GM19238 (cell line): Measurements from ENCODE around the gene CCDC88C.
"Not testable (repeated sequence)": the region's sequence is repeated elsewhere in the genome, so short reads cannot be mapped to it uniquely, and the experiment has no call there.

Experiments
- DNase-seq: peaks from one replicate; pipeline ENCODE4 v3.0.0; 2011; ENCODE audit warnings: low spot score; ENCODE audit not compliant: insufficient read length

Gene CCDC88C

DNA sequence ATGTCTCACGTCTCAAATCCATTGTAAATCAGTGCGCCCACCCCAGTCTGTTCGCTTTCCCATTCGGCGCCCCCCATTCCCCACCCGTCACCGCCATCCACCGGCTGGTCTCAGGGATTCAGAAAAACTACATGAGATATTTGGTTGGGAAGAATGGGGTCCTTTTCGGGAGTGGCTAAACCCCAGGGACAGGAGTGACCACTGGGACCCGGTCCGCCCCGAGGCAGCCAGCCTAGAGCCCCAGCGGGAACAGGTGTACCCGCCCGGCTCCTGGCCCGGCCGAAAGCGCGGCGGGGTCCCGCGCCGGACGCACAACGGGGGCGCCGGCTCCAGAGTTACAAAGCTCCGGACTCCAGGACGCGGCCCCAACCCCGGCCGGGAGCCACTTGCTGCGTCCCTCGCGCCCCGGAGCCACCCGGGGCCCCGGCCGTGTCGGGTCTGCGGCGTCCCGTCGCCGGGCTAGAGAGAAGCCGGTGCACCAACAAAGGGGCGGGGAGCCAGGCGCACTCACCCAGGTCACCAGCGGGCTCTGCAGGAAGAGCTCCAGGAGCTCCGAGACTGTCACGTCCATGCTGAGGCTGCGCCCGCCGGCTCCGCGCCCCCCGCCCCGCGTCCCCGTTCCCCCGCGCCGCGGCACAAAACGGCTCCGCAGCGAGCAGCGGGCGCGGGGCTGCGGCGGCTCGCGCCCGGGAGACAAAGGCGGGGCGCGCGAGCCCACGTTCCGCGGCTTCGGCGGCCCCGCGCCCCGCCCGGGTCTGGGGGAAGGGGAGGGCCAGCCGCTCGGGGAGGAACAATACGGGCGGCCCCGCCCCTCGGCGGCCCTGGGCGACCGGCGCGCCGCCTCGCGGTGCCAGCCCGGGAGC, at the start of gene CCDC88C:
CCDC88C (minus strand) TSS at position 701 of the 863 bp plus-strand sequence; CDS start at position 571, 130 bp downstream.
- peak; percentile 71 for DNase-seq

GRCh38 chr14:91466192-91466591, 48.6 kb upstream of the CCDC88C start:
- DNase-seq, result no peak

GRCh38 chr14:91464615-91465205, 47.1 kb upstream of the CCDC88C start:
- DNase-seq, result no peak

GRCh38 chr14:91458612-91459011, 41.0 kb upstream of the CCDC88C start:
- DNase-seq, result no peak

DNA sequence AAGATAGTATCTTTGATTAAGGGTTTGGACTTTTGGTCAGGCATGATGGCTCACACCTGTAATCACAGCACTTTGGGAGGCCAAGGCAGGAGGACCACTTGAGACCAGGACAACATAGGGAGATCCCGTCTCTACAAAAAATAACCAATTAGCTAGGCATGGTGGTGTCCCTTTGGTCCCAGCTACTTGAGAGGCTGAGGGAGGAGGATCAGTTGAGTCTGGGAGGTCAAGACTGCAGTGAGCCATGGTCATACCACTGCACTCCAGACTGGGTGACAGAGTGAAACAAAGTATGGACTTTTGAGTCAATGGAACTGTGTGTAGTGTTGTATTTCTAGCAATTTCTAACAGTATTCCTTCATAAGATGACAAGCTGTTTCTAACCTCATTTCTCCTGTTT, 38.7 kb upstream of the CCDC88C start:
- no peak for DNase-seq

- no peak for DNase-seq
Measured at GRCh38 chr14:91454580-91454979, 37.0 kb upstream of the CCDC88C start.

DNA sequence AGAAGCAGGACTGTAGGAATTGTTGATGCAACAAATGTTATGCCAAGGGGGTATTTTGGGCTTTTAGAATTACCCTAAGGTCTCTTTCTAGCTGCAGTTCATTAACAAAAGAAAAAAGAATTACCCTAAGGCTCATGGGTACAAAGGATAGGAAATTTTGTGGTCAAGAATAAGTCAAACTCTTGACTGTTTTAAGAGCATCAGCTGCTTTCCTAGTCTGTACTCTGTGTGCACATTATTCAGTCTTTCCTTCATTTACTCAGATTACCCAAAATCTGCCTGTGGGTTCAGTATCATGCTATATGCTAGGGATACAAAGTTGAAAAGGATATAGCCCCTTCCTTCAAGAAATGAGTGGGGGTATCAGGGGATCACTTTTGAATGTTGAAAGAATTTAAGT, 36.5 kb upstream of the CCDC88C start:
- DNase-seq, result no peak

- no peak for DNase-seq
Measured at GRCh38 chr14:91453744-91454143, 36.1 kb upstream of the CCDC88C start.

GRCh38 chr14:91444335-91445020, 26.9 kb upstream of the CCDC88C start:
- DNase-seq, result no peak

- DNase-seq, result no peak
Measured at GRCh38 chr14:91439345-91439744, 21.7 kb upstream of the CCDC88C start.

DNA sequence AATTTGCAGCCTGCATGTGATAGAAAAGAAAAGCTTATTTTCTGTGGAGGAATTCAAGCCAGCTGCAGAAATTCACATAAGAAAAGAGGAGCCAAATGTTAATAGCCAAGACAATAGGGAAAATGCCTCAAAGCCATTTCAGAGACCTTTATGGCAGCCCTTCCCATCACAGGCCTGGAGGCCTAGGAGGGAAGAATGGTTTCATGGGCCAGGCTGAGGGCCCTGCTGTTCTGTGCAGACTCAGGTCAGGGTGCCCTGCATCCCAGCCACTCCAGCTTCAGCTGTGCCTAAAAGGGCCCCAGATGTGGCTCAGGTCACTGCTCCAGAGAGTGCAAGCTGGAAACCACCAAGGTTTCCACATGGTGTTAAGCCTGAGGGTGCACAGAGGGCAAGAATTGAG, 21.2 kb upstream of the CCDC88C start:
- no peak for DNase-seq

- DNase-seq, result not testable (repeated sequence)
Measured at GRCh38 chr14:91436266-91436665, 18.6 kb upstream of the CCDC88C start.

DNA sequence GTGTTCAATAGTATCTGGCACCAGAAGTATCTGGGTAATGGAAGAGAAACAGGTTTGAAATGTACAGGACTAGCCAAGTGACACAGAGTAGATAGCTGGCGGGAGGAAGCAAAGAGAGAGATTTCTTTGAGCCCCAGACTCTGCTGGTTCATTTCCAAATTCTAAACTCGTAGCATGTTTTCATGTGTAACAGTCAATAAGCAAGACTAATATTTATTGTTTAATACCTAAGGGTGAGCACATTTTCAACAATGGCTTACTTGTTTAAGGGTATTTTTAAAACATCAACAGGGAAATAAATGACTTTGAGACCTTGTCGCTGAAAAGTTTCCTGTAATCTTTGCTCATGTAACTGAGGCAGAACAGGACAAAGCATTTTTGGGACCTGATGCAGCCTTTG, 11.8 kb upstream of the CCDC88C start:
- DNase-seq, result no peak

DNA sequence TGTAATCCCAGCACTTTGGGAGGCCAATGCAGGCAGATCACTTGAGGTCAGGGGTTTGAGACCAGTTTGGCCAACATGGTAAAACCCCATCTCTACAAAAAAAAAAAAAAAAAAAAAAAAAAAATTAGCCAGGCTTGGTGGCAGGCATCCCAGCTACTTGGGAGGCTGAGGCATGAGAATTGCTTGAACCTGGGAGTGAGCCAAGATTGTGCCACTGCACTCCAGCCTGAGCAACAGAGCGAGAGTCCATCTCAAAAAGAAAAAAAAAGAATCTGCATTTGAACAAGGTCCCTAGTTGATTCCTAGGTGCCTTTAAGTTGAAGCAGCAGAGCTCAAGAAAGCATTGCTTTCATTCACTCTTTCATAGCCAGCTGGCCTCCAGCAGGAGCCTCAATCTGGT, 11.3 kb upstream of the CCDC88C start:
- DNase-seq, result not testable (repeated sequence)

- DNase-seq, result not testable (repeated sequence)
Measured at GRCh38 chr14:91425531-91425944, 7.9 kb upstream of the CCDC88C start.

DNA sequence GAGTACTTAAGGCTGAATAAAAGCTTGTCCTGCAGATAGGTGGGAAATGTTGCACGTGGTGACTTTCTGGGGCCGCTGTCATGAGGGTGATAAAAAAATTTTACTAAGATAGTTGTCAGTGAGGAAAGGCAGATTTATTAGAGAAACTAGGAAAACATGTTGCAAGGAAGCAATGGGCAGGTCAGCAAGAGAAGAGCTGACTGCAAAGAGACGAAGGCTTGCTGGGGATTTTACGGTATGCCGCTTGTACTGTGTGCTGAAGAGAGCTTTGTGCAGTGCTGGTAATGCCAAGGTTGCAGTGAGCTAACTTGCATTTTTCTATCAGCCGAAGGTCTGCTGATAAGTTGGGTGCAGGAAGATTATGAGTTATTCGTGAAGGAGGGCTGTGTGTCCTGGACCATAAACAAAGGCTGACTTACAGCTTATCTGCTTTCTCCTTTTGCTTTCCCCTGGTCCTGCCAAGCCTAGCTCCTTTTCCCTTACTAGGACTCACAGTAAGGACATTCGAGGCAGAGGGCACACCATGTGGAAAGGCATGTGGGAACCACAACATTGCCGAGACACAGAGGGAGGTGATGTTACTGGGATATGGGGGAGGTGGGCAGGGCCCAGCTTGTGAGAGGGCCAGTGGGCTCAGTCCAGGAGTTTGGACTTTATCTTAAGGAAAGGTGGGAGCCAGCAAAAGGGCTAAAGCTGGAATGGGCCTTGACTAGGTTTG, 7.4 kb upstream of the CCDC88C start:
- no peak for DNase-seq

DNA sequence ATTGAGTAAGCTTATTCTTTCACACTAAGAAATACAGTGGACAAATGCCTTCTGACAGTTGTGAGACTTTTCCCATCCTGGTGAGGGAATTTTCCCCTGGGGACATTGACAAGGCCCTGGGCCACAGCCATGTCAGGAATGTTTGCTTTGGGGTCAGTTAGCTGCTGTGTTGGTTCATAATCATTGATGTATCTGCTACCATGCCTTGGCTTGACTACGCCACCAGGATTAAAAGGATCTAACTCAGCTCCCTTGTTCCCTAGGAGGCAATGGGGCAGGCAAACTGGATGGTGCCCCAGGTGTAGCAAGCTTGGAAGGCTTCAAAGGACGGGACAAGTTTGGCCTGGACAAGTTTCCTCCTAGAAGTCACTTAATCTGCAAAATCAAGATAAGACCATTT, 3.1 kb upstream of the CCDC88C start:
- DNase-seq, result no peak

DNA sequence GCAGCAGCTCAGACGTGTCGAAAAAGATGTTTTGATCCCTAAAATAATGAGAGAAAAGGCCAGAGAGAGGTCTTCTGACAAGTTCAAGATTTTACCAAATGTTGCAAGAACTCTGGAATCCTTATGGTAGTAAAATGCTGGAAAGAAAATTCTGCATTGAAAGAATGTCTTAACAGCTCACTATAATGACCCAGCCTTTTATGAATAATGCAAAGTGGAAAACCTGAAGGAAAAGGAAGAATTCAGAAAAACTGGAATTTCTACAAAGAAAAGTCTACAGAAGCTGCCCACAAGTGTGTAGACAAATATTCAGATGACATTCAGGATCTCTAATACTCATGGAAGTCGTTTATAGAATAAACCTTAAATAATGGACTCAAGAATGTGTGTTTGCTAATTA, 1.8 kb upstream of the CCDC88C start:
- DNase-seq, result no peak

- DNase-seq, result no peak
Measured at GRCh38 chr14:91419044-91419397, 1.4 kb upstream of the CCDC88C start.

DNA sequence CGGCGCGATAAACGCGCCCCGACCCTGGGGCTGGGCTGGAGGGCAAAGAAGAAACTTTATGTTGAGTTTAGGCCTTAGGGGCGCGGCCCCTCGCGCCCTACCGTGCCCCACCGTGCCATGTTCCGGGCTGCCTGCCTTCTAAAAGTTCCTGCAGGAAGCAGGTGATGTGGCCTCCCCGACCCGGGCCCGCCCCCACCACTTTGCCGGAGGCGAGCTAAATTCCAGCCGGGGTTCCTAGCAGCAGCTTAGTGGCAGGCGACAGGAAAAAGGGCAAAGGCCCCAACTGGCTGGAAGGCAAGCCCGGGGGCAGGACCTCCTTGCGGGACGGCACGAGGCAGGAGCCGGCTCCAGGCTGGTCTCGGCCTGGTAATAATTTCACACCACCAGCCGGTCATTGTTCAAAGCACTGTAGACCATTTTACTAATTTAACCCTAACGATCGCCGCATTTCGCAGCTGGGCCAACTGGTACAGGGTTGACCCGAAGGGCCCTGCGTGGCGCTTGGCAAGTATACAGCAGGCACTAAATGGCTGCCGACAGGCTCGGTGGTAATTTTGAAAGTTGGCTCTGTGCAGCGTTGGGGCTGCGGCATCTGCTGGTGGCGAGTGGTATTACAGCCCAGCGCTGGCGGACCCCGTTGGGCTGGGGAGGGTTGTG, 895 bp upstream of the CCDC88C start:
- DNase-seq, result no peak

- DNase-seq, result no peak
Measured at GRCh38 chr14:91417983-91418386, 365 bp upstream of the CCDC88C start.
